HUES64 (cell line): ENCODE measurements around the gene GLTPD2.
A peak's percentile ranks its signal among the peaks of the same experiment; 100 is the strongest.

Experiments
- H3K27ac ChIP-seq: 2 replicates; pipeline ENCODE4 v1.7.0; 2013; ENCODE audit warnings: low read depth, low read length, inconsistent platforms
- H3K27me3 ChIP-seq: 2 replicates; pipeline ENCODE4 v1.6.1; 2013; ENCODE audit warnings: mild to moderate bottlenecking, low read length; ENCODE audit not compliant: insufficient read depth
- H3K36me3 ChIP-seq: 2 replicates; pipeline ENCODE4 v1.6.1; 2013; ENCODE audit warnings: mild to moderate bottlenecking, low read length; ENCODE audit not compliant: insufficient read depth
- H3K4me1 ChIP-seq: 2 replicates; pipeline ENCODE4 v1.6.1; 2013; ENCODE audit warnings: mild to moderate bottlenecking, low read length, moderate library complexity; ENCODE audit not compliant: insufficient read depth
- H3K4me3 ChIP-seq: 2 replicates; pipeline ENCODE4 v1.5.1; 2013; ENCODE audit warnings: mild to moderate bottlenecking, low read length, moderate library complexity
- H3K9ac ChIP-seq: 2 replicates; pipeline ENCODE4 v1.6.1; 2013; ENCODE audit warnings: mild to moderate bottlenecking, low read depth, low read length
- H3K9me3 ChIP-seq: 2 replicates; pipeline ENCODE4 v1.6.1; 2013; ENCODE audit warnings: low read depth, low read length; ENCODE audit not compliant: insufficient read depth
- WGBS: fragments of 150-250, 120-280 bp; methylation state at CpG from one replicate; pipeline ENCODE4 v1.1.7; 2013; ENCODE audit warnings: missing lambda C conversion rate; 5-methylcytosine and 5-hydroxymethylcytosine counted together

Gene GLTPD2

DNA sequence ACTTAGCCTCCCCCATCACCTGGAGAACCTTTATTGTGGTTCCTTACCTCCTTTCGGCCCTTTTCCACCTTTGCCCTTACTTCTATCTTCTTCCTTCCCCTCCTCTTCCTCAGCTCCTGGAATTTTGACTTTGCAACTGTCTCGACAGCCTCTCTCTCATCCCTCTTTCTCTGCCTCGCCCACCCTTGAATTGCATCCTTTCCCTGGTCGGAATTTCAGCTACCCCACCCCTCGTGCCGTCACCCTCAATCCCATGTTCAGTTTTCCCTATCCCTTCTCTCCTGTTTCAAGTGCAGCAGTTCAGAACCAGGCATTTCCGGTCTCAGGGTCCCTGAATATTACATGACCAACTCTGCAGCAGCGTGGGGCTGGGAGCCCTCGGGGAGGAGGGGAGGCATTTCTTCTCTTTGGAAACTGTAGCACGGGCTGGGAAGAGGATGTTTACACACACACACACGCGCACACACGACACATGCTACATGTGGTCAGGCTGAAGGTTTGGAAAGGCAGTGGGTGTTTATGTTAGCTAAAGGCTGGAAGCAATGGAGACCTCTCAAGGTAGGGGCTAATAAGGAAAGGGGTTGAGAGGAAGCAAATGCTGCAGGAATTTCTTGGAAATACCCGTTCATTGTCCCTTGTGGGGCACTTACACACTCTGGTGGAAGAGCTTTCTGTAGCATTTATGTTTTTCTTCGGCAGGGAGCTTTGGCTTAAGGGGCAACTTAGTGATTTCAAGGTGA is 45.3 kb downstream of the GLTPD2 start:
- H3K9me3 ChIP-seq, result no peaks in the 10 kb centered on the region
- H3K27ac ChIP-seq, result peak overlapping the region; percentile 47; the same call in 1 of the 2 replicates
- 21% methylated on average over 13 of the region's 15 CpGs for WGBS

DNA sequence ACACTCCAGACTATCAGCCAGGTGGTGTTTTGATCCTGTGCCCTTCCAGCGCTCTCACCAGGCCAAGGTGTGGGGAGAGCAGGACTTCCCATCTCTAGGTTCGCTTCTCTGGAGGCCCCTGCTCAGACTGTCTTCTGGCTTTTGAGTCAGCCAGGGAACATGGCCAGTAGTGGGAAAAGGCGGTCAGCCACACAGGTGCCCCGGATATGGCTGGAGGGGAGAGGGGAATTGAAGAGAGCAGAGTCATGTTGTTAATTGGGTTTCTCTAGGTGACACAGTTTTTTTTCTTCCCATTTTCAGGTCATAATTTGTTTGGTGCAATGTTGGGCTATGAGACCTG is 45.9 kb downstream of the GLTPD2 start:
- no peak overlapping the region for H3K27ac ChIP-seq
- no peak overlapping the region for H3K9ac ChIP-seq
- H3K9me3 ChIP-seq, result no peaks in the 10 kb centered on the region
- WGBS, result 74% methylated on average over 4 of the region's 4 CpGs
- peak overlapping the region; percentile 78 for H3K4me3 ChIP-seq
- H3K36me3 ChIP-seq, result peaks cover 8% of the 10 kb centered on the region; the same call in 1 of the 2 replicates
- H3K27me3 ChIP-seq, result no peaks in the 10 kb centered on the region
- H3K4me1 ChIP-seq, result peaks cover 16% of the 10 kb centered on the region

More for the DNA sequence above, 45.3 kb downstream of the GLTPD2 start:
- Histone ChIP-seq H3K9ac (peak overlapping the region; percentile 71), H3K4me1 (peaks cover 16% of the 10 kb centered on the region), H3K27me3 (no peaks in the 10 kb centered on the region), H3K36me3 (peaks cover 8% of the 10 kb centered on the region; the same call in 1 of the 2 replicates), H3K4me3 (peak overlapping the region; percentile 78)

DNA sequence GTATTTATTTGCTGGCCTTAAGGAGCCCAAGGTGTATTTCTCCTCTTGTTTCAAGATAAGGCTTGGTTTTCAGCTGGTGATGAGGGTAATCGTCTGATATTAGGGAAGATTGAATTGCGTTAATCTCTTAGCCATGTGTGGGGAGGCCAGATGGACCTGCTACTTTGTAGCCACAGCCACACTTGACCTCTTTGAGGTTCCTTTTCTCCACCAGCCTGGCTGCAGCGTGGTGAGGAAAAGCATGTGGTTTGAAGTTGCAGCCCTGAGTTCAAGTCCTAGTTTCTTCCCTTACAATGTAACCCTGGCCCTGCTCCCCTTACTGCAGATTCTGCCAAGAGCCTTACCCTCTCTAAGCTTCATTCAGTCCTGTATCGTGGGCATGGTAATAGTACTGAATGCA is 47.5 kb downstream of the GLTPD2 start:
- peaks cover 16% of the 10 kb centered on the region for H3K4me1 ChIP-seq
- no peak overlapping the region for H3K9ac ChIP-seq
- peaks cover 8% of the 10 kb centered on the region; the same call in 1 of the 2 replicates for H3K36me3 ChIP-seq
- no peaks in the 10 kb centered on the region for H3K27me3 ChIP-seq
- no peak overlapping the region for H3K4me3 ChIP-seq
- H3K9me3 ChIP-seq, result no peaks in the 10 kb centered on the region
- WGBS, result 96% methylated on average over 4 of the region's 4 CpGs
- no peak overlapping the region for H3K27ac ChIP-seq

DNA sequence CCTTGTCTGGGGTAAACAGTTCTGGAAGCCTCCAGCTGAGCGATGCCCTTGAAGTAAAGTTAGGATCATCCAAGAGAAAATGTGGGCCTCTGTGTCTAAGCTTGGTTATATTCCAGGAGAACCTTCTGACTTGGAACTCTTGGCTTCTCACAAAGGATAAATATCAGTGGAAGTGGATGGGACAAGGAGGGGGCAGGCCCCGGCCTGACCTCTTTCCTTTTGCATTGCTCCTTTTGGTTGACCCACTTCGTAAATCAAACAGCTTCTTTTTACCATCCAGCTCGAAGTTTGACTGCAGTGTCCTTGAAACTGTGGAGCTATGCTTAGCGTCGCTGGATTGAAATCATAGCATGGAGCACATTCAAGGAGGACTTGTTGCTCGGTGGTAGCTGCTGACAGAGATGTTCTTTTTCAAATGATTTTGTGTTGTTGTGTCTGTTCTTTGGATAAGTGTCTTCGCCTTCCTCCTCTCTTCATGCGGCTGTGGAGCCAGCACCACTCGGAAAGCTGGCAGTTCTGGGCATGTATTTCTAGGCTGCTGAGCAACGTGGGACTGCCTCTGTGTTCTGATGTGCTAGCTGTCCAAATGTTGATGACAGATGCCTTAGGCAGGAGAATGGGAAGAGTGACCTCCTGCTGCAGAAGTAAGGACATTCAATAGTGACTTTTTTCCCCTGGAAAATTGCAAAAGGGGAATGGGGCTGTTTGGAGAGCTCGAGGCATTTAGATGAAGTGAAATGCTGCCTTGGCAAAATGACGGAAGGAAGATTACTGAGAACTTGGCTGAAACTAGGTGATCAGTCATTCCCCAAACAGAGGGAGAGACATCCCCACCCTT is 48.9 kb downstream of the GLTPD2 start:
- peaks cover 8% of the 10 kb centered on the region; the same call in 1 of the 2 replicates for H3K36me3 ChIP-seq
- no peaks in the 10 kb centered on the region for H3K9me3 ChIP-seq
- H3K4me1 ChIP-seq, result peaks cover 16% of the 10 kb centered on the region
- 89% methylated on average over 13 of the region's 13 CpGs for WGBS
- H3K27ac ChIP-seq, result no peak overlapping the region
- no peak overlapping the region for H3K9ac ChIP-seq
- no peak overlapping the region for H3K4me3 ChIP-seq
- H3K27me3 ChIP-seq, result no peaks in the 10 kb centered on the region

DNA sequence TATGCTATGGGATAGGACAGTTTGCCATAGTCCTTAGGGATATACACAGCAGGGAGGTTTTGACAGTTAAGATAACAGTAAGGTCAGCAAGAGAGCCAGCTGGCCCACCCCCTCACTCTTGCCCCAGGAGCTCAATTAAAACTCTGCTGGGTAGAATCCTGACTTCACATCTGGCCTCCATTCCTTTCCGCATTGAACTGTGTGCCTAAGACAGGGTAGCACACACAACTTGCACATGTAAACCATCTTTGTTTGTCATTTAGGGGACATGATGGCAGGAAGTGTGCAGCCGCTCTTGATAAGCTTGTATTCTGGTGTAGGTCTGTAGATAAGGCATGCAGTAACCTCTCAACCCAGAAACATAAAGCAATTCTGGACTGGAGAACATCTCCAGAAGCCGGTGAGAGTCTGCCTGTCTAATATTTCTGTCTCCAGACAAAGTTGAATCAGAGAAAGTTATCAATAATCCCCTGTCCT is 49.6 kb downstream of the GLTPD2 start:
- WGBS, result 100% methylated on average over 3 of the region's 3 CpGs
- no peak overlapping the region for H3K9ac ChIP-seq
- no peaks in the 10 kb centered on the region for H3K9me3 ChIP-seq
- H3K4me3 ChIP-seq, result no peak overlapping the region
- peaks cover 8% of the 10 kb centered on the region; the same call in 1 of the 2 replicates for H3K36me3 ChIP-seq
- H3K27me3 ChIP-seq, result no peaks in the 10 kb centered on the region
- H3K27ac ChIP-seq, result no peak overlapping the region
- peaks cover 16% of the 10 kb centered on the region for H3K4me1 ChIP-seq

DNA sequence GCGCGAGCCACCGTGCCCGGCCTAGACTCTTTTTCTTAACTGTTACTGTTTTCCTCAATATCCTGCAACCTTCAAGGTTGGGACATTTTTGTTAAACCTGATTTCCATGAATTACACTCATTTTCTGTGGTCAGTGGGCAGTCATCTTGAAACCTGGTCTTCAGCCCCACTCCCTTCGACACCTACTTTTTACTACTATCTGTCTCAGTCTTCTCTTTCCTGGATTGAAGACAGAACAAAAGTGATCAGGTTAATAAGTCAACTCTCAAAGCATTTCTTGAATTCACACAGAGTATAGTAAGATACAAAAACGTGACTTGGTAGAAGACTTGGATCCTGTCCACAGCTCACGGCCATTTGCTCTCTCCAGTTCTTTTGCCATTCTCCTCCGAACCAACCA is 50.5 kb downstream of the GLTPD2 start:
- no peaks in the 10 kb centered on the region for H3K9me3 ChIP-seq
- H3K9ac ChIP-seq, result no peak overlapping the region
- 94% methylated on average over 8 of the region's 8 CpGs for WGBS
- no peak overlapping the region for H3K27ac ChIP-seq
- peaks cover 14% of the 10 kb centered on the region for H3K4me1 ChIP-seq
- H3K27me3 ChIP-seq, result no peaks in the 10 kb centered on the region
- H3K4me3 ChIP-seq, result no peak overlapping the region
- peaks cover 8% of the 10 kb centered on the region; the same call in 1 of the 2 replicates for H3K36me3 ChIP-seq
